GM10847 (cell line): Measurements from ENCODE around the gene RAB32.

Experiments used
- POLR2A ChIP-seq: IDR thresholded peaks from 2 replicates; pipeline ENCODE4 v1.6.1; 2011; ENCODE audit not compliant: insufficient read length; ENCODE audit errors: extremely low read depth

The RAB32 gene

GRCh38 chr6:146553377-146554135 lies 9.9 kb downstream of the RAB32 start:
- TF ChIP-seq POLR2A = no peak

- no peak for TF ChIP-seq POLR2A
Observed at GRCh38 chr6:146560607-146561006, 17.0 kb downstream of the RAB32 start.

GRCh38 chr6:146574211-146574610 lies 30.6 kb downstream of the RAB32 start:
- no peak for TF ChIP-seq POLR2A

GRCh38 chr6:146578054-146578453 lies 34.4 kb downstream of the RAB32 start:
- TF ChIP-seq POLR2A = no peak

GRCh38 chr6:146581968-146582367 lies 38.3 kb downstream of the RAB32 start:
- TF ChIP-seq POLR2A = no peak

- no peak for TF ChIP-seq POLR2A
Observed at GRCh38 chr6:146582857-146583256, 39.2 kb downstream of the RAB32 start.

GRCh38 chr6:146583966-146584365 lies 40.3 kb downstream of the RAB32 start:
- TF ChIP-seq POLR2A = no peak

- no peak for TF ChIP-seq POLR2A
Observed at GRCh38 chr6:146587459-146587858, 43.8 kb downstream of the RAB32 start.

GRCh38 chr6:146590492-146590891 lies 46.9 kb downstream of the RAB32 start:
- TF ChIP-seq POLR2A = no peak

- no peak for TF ChIP-seq POLR2A
Observed at GRCh38 chr6:146592451-146592850, 48.8 kb downstream of the RAB32 start.

GRCh38 chr6:146593986-146594385 lies 50.4 kb downstream of the RAB32 start:
- no peak for TF ChIP-seq POLR2A

- no peak for TF ChIP-seq POLR2A
Observed at GRCh38 chr6:146594495-146594894, 50.9 kb downstream of the RAB32 start.

GRCh38 chr6:146595972-146596731 lies 52.5 kb downstream of the RAB32 start:
- TF ChIP-seq POLR2A = no peak

- no peak for TF ChIP-seq POLR2A
Observed at GRCh38 chr6:146598772-146599405, 55.3 kb downstream of the RAB32 start, which contains the start of gene ADGB. ADGB (plus strand) TSS chr6:146598972; CDS start chr6:146599041, 69 bp downstream.

- TF ChIP-seq POLR2A = no peak
Observed at GRCh38 chr6:146601352-146601751, 57.7 kb downstream of the RAB32 start.

- no peak for TF ChIP-seq POLR2A
Observed at GRCh38 chr6:146602526-146602925, 58.9 kb downstream of the RAB32 start.
